ENCODE measurements around the gene KRTAP4-3. TPM values are rescaled to one million over a fixed set of nuclear protein-coding genes. Genes with fewer than 3 reads are reported as not detected.

KRTAP4-3 gene
- total and polyA plus RNA-seq, 2 of the 8 experiments (the other 6 are each of a cell fraction or from before 2014, with no cell fraction given) = not detected

DNA sequence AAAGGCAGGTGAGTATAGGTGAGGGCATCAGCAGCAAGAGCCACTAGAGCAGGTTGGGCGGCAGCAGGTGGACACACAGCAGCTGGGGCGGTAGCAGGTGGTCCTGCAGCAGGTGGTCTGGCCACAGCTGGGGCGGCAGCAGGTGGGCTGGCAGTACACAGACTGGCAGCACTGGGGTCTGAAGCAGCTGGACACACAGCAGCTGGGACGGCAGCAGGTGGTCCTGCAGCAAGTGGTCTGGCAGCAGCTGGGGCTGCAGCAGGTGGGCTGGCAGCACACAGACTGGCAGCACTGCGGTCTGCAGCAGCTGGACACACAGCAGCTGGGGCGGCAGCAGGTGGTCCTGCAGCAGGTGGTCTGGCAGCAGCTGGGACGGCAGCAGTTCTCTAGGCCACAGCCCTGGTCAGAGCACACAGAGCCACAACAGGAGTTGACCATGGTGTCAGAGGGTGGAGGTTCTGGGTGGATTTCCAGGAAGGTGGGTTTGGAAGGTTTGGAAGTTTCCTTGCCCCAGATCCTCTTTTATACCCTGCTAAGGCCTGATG, 9.8 kb upstream of the KRTAP4-3 start, which contains the start of gene KRTAP4-2:
Gene KRTAP4-2, minus strand, starts transcription at position 495 of the 545 bp plus-strand sequence. Its CDS starts 57 bp downstream, at position 438.
- no peaks in the 10 kb centered on the region for H3K4me1 ChIP-seq (replicated peaks in 1 of 4; ENCODE audit: control insufficient read depth in 3 of 4, insufficient read depth in 4 of 4, low read length in 3 of 4)
- no peak within 1 kb of the TSS for H2BK20ac ChIP-seq (ENCODE audit: low read length)
- H3K56ac ChIP-seq (replicated peaks; ENCODE audit: insufficient read length, low read depth, low read length) = no peak within 1 kb of the TSS

More for the DNA sequence above, 9.8 kb upstream of the KRTAP4-3 start, which contains the start of gene KRTAP4-2:
- H3K27ac ChIP-seq (ENCODE audit: low read depth, low read length) = no peak within 1 kb of the TSS
- no peak within 1 kb of the TSS for H2AFZ ChIP-seq (ENCODE audit: low read length)
- H3K18ac ChIP-seq (ENCODE audit: extremely low read depth, low read length) = no peak within 1 kb of the TSS
- H4K20me1 ChIP-seq (replicated peaks in 1 of 2; ENCODE audit: control insufficient read depth in 1 of 2, insufficient read depth in 2 of 2, low read length in 2 of 2) = no peaks in the 10 kb centered on the region
- no peaks in the 10 kb centered on the region for H3K36me3 ChIP-seq (ENCODE audit: control insufficient read depth in 2 of 4, insufficient read depth in 4 of 4, low read length in 3 of 4)
- no peak for TF ChIP-seq RBBP5 (IDR thresholded peaks at IDR 0.05; ENCODE audit: borderline replicate concordance, low read depth, low read length)
- H2BK12ac ChIP-seq (ENCODE audit: low read depth, low read length) = no peak within 1 kb of the TSS
- no peaks in the 10 kb centered on the region for H3K23me2 ChIP-seq (ENCODE audit: low read depth, low read length)
- H2BK15ac ChIP-seq (ENCODE audit: low read length) = no peak within 1 kb of the TSS
- no peak within 1 kb of the TSS for H3K14ac ChIP-seq (ENCODE audit: insufficient read length)
- FAIRE-seq (no peak), DNase-seq (ENCODE audit: low read depth in 1 of 2, low spot score in 2 of 2) (no peak)
- H3K79me2 ChIP-seq (ENCODE audit: control insufficient read depth in 1 of 2, insufficient read depth in 2 of 2, low read length in 2 of 2) = no peaks in the 10 kb centered on the region
- no peaks in the 10 kb centered on the region for H3K27me3 ChIP-seq (replicated peaks in 1 of 4; ENCODE audit: control insufficient read depth in 3 of 4, extremely low read depth in 1 of 4, insufficient read depth in 3 of 4, low read length in 3 of 4)
- H2BK5ac ChIP-seq (ENCODE audit: low read depth, low read length) = no peak within 1 kb of the TSS
- POLR2A ChIA-PET (ENCODE audit: partially characterized antibody) = no interaction called here
- H4K91ac ChIP-seq (replicated peaks; ENCODE audit: insufficient read length, low read length) = peak within 1 kb of the TSS; percentile 7
- H4K5ac ChIP-seq (ENCODE audit: insufficient read length, low read depth, low read length) = no peak within 1 kb of the TSS
- H3K79me1 ChIP-seq (ENCODE audit: low read depth, low read length) = no peaks in the 10 kb centered on the region
- no peak within 1 kb of the TSS for H2AK5ac ChIP-seq (ENCODE audit: low read depth, low read length)
- H3K9ac ChIP-seq (replicated peaks in 1 of 4; ENCODE audit: extremely low read depth in 1 of 4, low read depth in 3 of 4, low read length in 3 of 4) = no peak within 1 kb of the TSS
- no peaks in the 10 kb centered on the region for H3K9me3 ChIP-seq (ENCODE audit: insufficient read depth in 2 of 2, low read depth in 1 of 2, low read length in 1 of 2)
- H3K23ac ChIP-seq (ENCODE audit: insufficient read length) = no peak within 1 kb of the TSS
- H3K4me2 ChIP-seq (ENCODE audit: insufficient read depth in 1 of 2, low read depth in 2 of 2, low read length in 2 of 2) = no peak within 1 kb of the TSS
- 86% methylated on average over 7 of the region's 7 CpGs; no CpG with 5 or more reads in 1 of the 2 experiments for WGBS, 2 experiments (ENCODE audit: extremely low coverage in 1 of 2, insufficient coverage in 1 of 2, insufficient read length in 1 of 2, insufficient replicate concordance in 2 of 2, low coverage in 1 of 2, low lambda C conversion rate in 2 of 2, missing lambda C conversion rate in 1 of 2)
- no peak within 1 kb of the TSS for H4K8ac ChIP-seq (ENCODE audit: extremely low read depth, insufficient read depth, low read length)
- H2BK120ac ChIP-seq (replicated peaks; ENCODE audit: low read depth, low read length) = no peak within 1 kb of the TSS
- CTCF ChIA-PET (ENCODE audit: partially characterized antibody) = interaction anchor here (0.8 kb wide), 1 partner anchor 150 kb away, joined by 3 read pairs; no protein-coding TSS in a partner anchor
- H3K4me3 ChIP-seq (ENCODE audit: extremely low read depth in 1 of 4, insufficient read depth in 2 of 4, low read depth in 3 of 4, low read length in 4 of 4) = no peak within 1 kb of the TSS
- H3K4ac ChIP-seq (replicated peaks; ENCODE audit: insufficient read length, low read depth, low read length) = no peak within 1 kb of the TSS

All from H1 (cell line).